NCI-H2196 (cell line): ENCODE results near the gene HIP1.
"Not testable (repeated sequence)": the region's sequence is repeated elsewhere in the genome, so short reads cannot be mapped to it uniquely, and the experiment has no call there.

Source experiments
- DNase-seq: peaks from one replicate; lab custom pipeline; 2025; ENCODE audit not compliant: unreplicated experiment; lab: John Stamatoyannopoulos, UW

HIP1 gene

DNA sequence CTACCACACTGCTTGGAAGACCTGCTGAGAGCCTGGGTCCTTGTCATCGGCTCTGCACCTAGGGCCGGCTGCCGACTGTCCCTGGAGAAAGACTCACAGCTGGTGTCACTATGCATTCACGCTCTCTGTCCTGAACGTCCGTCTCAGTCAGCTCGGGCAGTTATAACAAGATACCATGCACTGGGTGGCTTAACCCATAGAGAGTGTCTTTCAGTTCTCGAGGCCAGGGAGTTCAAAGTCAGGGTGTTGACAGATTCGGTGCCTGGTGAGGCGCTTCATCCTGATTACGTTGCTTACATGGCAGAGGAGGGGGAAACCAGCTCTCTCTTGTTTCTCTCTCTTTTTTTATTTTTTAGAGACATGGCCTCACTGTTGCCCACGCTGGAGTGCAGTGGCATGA lies 155.5 kb downstream of the HIP1 start:
- no peak for DNase-seq

DNA sequence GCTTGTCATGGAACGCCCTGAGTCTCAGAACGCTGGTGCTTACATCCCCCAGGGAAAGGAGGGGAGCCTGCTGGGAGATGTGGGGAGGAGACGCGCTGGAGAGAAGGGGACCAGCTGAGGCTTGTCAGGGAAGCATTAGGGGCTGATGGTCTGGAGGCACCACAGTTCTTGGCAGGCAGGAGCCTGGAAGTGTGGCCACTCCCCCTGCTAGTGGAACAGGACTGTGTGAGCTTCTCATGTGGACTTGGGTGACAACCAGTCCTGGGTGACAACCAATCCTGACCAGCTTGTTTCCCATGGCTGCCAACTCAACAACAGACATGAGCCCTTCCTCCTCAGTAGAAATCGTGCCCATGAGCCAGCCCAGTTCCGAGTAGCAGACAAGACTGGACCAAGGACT lies 158.8 kb downstream of the HIP1 start:
- no peak for DNase-seq

DNA sequence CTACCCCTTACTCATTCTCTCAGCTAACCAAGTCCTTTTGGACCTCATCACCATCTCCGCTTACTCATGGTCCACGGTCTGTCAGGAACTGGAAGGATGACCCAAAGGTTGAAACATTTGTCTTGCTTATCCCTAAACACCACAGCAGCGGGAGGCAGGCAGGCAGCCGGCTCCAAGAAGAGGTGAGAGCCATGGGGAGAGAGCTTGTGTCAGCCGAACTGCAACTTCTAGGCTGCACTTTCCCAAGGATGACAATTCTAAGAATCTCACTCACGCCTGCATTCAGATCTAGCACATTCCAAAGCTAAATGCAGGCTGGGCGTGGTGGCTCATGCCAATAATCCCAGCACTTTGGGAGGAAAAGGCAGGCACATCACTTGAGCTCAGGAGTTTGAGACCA lies 160.7 kb downstream of the HIP1 start:
- no peak for DNase-seq

DNA sequence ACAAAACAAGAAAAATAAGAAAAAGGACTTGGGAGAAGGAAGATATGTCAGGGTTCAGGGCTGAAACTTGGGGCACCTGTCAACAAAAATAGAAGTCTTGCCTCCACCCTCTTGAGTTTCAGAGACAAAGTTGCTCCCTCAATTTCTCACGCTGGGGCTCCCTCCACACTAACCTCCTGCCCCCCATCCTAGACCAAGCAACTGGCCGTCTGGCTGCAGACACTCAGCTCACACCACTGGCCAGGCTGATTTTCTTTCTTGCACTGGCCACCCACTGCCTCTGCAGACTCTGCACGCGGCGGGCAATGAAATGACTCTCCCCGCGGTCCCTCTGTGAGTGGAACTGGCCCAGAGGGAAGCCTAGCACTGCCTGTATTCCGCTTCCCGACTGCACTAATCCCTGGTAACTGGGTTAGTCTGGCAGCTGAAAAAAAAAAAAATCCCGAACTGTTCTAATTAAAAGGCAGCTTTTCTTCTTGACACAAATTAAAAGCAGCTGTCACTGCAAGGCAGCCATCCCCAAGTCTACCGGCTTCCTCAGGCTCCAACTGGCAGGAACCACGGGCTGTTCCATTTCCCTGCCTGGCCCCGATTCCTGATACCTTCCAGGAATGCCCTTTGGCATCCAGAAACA lies 163.1 kb downstream of the HIP1 start:
- DNase-seq = no peak

DNA sequence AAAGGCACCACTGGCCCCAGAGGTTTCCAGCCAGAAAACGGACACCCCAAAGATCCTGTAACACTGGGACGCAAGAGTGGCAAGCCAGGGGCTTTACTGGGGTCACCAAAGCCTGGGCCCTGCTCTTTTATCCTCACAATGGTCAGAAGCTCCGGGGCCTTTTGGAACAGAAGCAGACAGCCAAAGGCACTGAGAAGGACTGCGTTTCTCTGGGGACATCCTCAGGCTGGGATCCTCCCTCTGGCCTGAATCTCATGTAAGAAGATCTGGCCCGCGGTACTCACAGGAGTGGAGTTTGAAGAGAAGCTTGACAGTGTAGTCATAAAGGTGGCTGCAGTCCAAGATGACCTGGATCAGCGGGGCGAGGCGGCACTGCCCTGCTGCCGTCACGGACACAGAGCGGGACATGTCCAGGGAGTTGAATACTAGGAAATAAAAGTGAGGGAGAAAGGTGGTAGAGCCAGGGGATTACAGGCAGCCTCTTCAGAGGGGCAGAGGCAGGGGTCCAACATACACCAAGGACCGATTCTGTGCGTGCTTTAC lies 165.2 kb downstream of the HIP1 start:
- no peak for DNase-seq

DNA sequence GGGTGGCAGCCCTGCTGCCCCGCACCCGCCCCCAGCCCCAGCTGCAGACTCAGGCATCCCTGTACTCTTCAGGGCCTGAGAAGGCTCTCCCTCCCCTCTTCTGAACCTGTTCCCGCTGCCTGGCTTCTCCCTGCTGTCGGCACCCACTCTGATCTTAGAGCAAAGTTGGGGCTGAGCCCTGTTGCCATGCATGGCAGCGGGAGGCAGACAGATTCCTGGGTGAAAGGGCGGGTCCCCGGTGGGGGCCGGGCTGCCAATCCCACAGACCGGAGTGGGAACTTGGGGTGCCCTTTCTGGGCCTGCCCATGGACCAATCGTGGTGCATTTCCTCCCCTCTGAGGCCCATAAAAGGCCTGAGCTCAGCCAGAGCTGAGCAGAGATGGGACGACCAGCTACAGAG lies 165.9 kb downstream of the HIP1 start:
- DNase-seq = no peak

DNA sequence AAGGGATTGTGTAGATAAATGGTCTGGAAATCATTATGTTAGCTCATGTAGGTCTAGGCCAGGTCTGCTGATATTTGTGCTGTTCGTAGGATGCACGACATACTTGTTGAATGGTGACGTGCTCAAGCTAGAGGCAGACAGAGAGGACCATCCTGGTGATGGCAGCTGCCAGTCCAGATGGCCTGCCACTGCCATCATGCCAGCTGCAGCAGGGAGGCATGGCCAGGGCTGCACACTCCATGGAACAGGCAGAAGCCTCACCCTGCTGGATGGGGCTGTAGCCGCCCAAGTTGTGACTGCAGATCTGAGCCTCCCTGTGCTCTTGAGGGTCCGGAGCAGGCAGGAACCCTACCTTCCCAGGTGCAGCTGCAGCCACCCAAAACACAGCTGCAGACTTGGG lies 166.3 kb downstream of the HIP1 start:
- no peak for DNase-seq

GRCh38 chr7:75571209-75571608 lies 167.5 kb downstream of the HIP1 start:
- DNase-seq = no peak

GRCh38 chr7:75569629-75570282 lies 169.0 kb downstream of the HIP1 start:
- not testable (repeated sequence) for DNase-seq

- no peak for DNase-seq
Measured at GRCh38 chr7:75567948-75568595, 170.7 kb downstream of the HIP1 start.

GRCh38 chr7:75565132-75565837 lies 173.5 kb downstream of the HIP1 start:
- peak; percentile 27 for DNase-seq

- no peak for DNase-seq
Measured at GRCh38 chr7:75563171-75563570, 175.6 kb downstream of the HIP1 start.

DNA sequence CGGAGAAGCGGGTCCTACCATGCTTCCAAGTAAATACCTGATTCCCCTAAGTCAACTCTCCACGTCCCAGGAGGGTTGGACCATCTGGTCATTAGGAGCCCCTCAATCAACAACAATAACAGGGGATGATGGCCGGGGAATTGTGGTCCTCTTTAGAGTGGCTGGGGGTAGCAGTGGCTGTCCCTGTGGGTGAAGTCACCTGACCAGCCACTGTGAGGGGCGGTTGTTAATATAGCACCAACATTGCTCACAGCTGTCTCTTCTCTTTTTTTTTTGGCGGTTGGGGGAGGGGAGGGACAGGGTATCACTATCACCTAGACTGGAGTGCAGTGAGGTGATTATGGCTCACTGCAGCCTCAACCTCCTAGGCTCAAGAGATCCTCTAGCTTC lies 178.8 kb downstream of the HIP1 start:
- no peak for DNase-seq

DNA sequence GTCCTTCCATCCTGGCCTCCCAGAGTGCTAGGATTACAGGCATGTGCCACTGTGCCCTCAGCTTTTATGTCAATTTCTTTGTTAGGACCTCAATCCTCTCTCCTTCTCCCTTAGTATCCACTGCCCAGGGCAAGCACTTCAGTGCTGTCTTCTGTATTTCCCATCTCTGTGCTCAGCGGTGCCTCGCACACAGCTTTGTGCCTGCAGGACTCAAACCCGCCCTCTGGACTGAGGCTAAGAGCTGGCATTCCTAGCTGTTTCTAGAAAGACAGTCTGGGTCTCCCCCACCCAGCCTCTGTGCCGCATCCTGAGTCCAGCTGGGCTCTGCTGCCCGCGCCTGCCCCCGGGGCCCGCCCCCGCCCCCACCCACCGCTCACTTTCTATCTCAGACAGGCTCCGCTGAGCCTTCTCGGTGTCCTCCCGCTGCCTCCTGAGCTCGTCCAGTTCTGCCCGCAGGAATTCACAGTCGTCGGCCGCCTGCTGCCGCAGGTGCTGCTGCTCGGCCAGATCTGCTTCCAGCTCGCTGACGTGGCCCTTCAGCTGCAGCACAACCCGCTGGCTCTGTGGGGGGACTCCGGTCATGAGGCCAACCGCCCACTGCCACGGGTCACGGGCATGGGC lies 179.3 kb downstream of the HIP1 start:
- DNase-seq = no peak

DNA sequence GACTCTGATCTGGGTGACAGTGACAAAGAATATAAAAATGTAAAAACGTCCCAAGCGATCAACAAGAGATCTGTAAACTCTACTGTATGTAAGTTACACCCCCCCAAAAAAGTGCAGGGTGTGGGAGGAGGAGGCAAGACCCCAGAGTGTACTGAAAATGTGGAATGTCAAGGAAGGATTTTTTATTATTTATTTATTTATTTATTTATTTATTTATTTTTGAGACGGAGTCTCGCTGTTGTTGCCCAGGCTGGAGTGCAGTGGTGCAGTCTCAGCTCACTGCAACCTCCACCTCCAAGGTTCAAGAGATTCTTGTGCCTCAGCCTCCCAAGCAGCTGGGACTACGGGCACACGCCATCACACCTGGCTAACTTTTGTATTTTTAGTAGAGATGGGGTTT lies 181.9 kb downstream of the HIP1 start:
- DNase-seq = not testable (repeated sequence)

DNA sequence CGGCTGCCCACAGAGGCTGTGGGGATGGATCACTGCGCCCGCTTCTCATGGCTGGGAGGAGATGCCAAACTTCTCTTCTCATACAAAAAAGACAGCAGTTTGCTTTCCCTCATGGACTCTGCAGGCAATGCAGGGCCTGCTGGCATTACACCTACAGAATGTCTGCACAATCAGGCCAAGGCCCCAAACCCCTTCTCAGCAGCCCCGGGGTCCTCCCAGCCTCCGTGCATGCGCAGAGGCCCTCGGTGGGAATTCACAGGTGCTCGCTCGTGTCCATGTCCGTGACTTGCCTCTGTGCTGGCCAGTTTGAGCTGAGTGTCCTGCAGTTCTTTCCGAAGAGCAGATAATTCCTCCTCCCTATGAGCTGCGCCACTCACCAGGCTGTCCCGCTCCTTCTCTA lies 183.0 kb downstream of the HIP1 start:
- DNase-seq = no peak

GRCh38 chr7:75546237-75547015 lies 192.3 kb downstream of the HIP1 start:
- DNase-seq = no peak

DNA sequence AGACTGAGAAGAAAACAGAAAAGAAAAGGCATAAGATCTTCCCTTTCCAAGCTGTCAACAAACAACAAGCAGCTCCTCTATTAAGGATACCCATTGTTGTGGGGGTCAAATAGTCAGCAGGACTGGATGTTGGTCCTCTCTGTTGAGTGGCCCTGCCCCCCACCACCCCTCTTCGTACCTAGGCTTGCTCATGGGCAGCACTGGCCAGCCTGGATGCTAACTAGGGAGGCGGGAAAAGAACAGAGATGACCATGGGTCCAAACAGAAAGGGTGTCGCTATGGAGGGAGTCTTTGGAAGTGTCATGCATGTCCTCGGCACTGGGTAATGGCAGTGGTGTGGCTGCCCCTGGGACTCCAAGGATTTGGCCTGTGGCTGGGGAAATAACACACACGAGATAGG lies 201.0 kb downstream of the HIP1 start:
- DNase-seq = no peak

GRCh38 chr7:75536940-75537538 lies 201.7 kb downstream of the HIP1 start:
- no peak for DNase-seq

DNA sequence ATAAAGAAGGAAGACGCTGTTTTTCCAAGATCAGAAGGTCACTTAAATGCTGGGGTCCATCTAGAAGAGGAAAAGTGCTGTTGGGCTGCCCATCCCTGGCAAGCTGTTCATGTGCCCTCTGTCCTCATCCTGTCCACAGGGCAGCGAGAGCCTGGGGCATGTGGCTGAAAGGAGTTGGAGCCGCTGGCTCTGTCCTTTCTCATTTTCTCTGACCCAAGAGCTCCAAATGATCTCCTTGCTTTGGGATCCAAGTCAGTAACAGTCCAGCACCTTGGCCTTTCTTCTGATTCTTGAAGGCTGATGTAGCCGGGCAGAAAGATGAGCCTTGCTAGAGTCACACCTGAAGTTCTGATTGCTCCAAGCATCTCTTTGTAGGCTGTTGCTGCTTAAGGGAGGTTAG lies 202.2 kb downstream of the HIP1 start:
- DNase-seq = no peak
